T-helper 17 cell (primary cell): ENCODE data around the gene LMF2. TPM values are rescaled to one million over a fixed set of nuclear protein-coding genes. Genes with fewer than 3 reads are reported as not detected.
"Not testable (repeated sequence)": the region's sequence is repeated elsewhere in the genome, so short reads cannot be mapped to it uniquely, and the experiment has no call there.

Source experiments
- ATAC-seq: fragments of 150-1000 bp; cut with Tn5 transposase; 2 replicates; pipeline ENCODE4 v1.10.0; 2021; ENCODE audit warnings: mild to moderate bottlenecking, moderate library complexity
- DNase-seq, 3 donors: peaks; one replicate each; pipeline versions ENCODE4 v3.0.0 to v3.0.0-alpha.2; 2020 to 2021
- H3K9me3 ChIP-seq: one replicate; pipeline ENCODE4 v1.7.0; 2013; ENCODE audit warnings: low read length, mild to moderate bottlenecking; ENCODE audit not compliant: control insufficient read depth, poor library complexity, severe bottlenecking
- H3K27ac Mint-ChIP-seq: one replicate; pipeline ENCODE4 v1.8.0; 2022; ENCODE audit warnings: mild to moderate bottlenecking, moderate library complexity, mixed read lengths
- H3K27me3 Mint-ChIP-seq: one replicate; pipeline ENCODE4 v1.8.0; 2022; ENCODE audit warnings: mixed read lengths
- H3K36me3 Mint-ChIP-seq: one replicate; pipeline ENCODE4 v1.8.0; 2022; ENCODE audit warnings: low read depth, mixed read lengths
- H3K4me1 Mint-ChIP-seq: one replicate; pipeline ENCODE4 v1.8.0; 2022; ENCODE audit warnings: mild to moderate bottlenecking, mixed read lengths
- H3K4me3 Mint-ChIP-seq: one replicate; pipeline ENCODE4 v1.8.0; 2022; ENCODE audit warnings: mild to moderate bottlenecking, moderate library complexity, mixed read lengths
- total RNA-seq, 4 donors: library from RNA in 2 of 4; stranded (reverse) in 2 of 4; gene quantifications; one replicate each; pipeline ENCODE4 v1.2.3 and lab custom pipeline; 2022 to 2026

LMF2 gene
- total RNA-seq, 2 donors from 2014 or later, result 110 to 130 TPM

- no peaks in the 10 kb centered on the region for H3K9me3 ChIP-seq
- peaks cover 26% of the 10 kb centered on the region for H3K4me1 Mint-ChIP-seq
- ATAC-seq, result no peak
- peak overlapping the region; percentile 93 for H3K27ac Mint-ChIP-seq
- DNase-seq, result no peak
- no peaks in the 10 kb centered on the region for H3K36me3 Mint-ChIP-seq
- H3K27me3 Mint-ChIP-seq, result no peaks in the 10 kb centered on the region
- peak overlapping the region; percentile 92 for H3K4me3 Mint-ChIP-seq
Measured at GRCh38 chr22:50523806-50524675, 16.5 kb upstream of the LMF2 start.

GRCh38 chr22:50523458-50523805 lies 15.9 kb upstream of the LMF2 start:
- H3K36me3 Mint-ChIP-seq, result no peaks in the 10 kb centered on the region
- H3K27ac Mint-ChIP-seq, result no peak overlapping the region
- no peaks in the 10 kb centered on the region for H3K9me3 ChIP-seq
- H3K4me3 Mint-ChIP-seq, result peak overlapping the region; percentile 21
- H3K27me3 Mint-ChIP-seq, result no peaks in the 10 kb centered on the region
- ATAC-seq (no peak), DNase-seq (no peak)
- peaks cover 23% of the 10 kb centered on the region for H3K4me1 Mint-ChIP-seq

- ATAC-seq, result no peak
- H3K27ac Mint-ChIP-seq, result no peak overlapping the region
- no peaks in the 10 kb centered on the region for H3K9me3 ChIP-seq
- no peaks in the 10 kb centered on the region for H3K36me3 Mint-ChIP-seq
- no peaks in the 10 kb centered on the region for H3K27me3 Mint-ChIP-seq
- H3K4me3 Mint-ChIP-seq, result no peak overlapping the region
- peaks cover 20% of the 10 kb centered on the region for H3K4me1 Mint-ChIP-seq
- DNase-seq, result no peak
Measured at GRCh38 chr22:50522806-50523438, 15.4 kb upstream of the LMF2 start.

- Mint-ChIP-seq H3K27me3 (no peaks in the 10 kb centered on the region), H3K4me1 (peaks cover 18% of the 10 kb centered on the region), H3K4me3 (peak overlapping the region; percentile 45), H3K36me3 (no peaks in the 10 kb centered on the region), H3K27ac (no peak overlapping the region)
- DNase-seq, result no peak
- no peak for ATAC-seq
- no peaks in the 10 kb centered on the region for H3K9me3 ChIP-seq
Measured at GRCh38 chr22:50522208-50522805, 14.8 kb upstream of the LMF2 start.

- H3K27me3 Mint-ChIP-seq, result no peaks in the 10 kb centered on the region
- no peaks in the 10 kb centered on the region for H3K36me3 Mint-ChIP-seq
- no peaks in the 10 kb centered on the region for H3K9me3 ChIP-seq
- peaks cover 12% of the 10 kb centered on the region for H3K4me1 Mint-ChIP-seq
- no peak overlapping the region for H3K27ac Mint-ChIP-seq
- no peak overlapping the region for H3K4me3 Mint-ChIP-seq
- ATAC-seq (no peak), DNase-seq (no peak)
Measured at GRCh38 chr22:50521710-50522109, 14.2 kb upstream of the LMF2 start.

- Mint-ChIP-seq H3K36me3 (no peaks in the 10 kb centered on the region), H3K4me3 (no peak overlapping the region), H3K27me3 (no peaks in the 10 kb centered on the region), H3K4me1 (peaks cover 12% of the 10 kb centered on the region), H3K27ac (no peak overlapping the region)
- DNase-seq (no peak), ATAC-seq (no peak)
- no peaks in the 10 kb centered on the region for H3K9me3 ChIP-seq
Measured at GRCh38 chr22:50520826-50521453, 13.4 kb upstream of the LMF2 start.

GRCh38 chr22:50520184-50520583 lies 12.7 kb upstream of the LMF2 start:
- peaks cover 13% of the 10 kb centered on the region for H3K4me1 Mint-ChIP-seq
- not testable (repeated sequence) for H3K9me3 ChIP-seq, H3K36me3 Mint-ChIP-seq, H3K27me3 Mint-ChIP-seq, H3K4me3 Mint-ChIP-seq, H3K27ac Mint-ChIP-seq, ATAC-seq, DNase-seq

- ATAC-seq (no peak), DNase-seq (no peak)
- H3K4me3 Mint-ChIP-seq, result no peak overlapping the region
- H3K27me3 Mint-ChIP-seq, result no peaks in the 10 kb centered on the region
- no peak overlapping the region for H3K27ac Mint-ChIP-seq
- peaks cover 2% of the 10 kb centered on the region for H3K36me3 Mint-ChIP-seq
- no peaks in the 10 kb centered on the region for H3K9me3 ChIP-seq
- peaks cover 12% of the 10 kb centered on the region for H3K4me1 Mint-ChIP-seq
Measured at GRCh38 chr22:50519151-50519550, 11.6 kb upstream of the LMF2 start.

GRCh38 chr22:50518606-50519005 lies 11.1 kb upstream of the LMF2 start:
- Mint-ChIP-seq H3K4me3 (no peak overlapping the region), H3K4me1 (peaks cover 13% of the 10 kb centered on the region), H3K27ac (no peak overlapping the region), H3K27me3 (no peaks in the 10 kb centered on the region), H3K36me3 (peaks cover 2% of the 10 kb centered on the region)
- no peaks in the 10 kb centered on the region for H3K9me3 ChIP-seq
- ATAC-seq, result no peak
- no peak for DNase-seq

GRCh38 chr22:50517495-50518260 lies 10.2 kb upstream of the LMF2 start:
- Mint-ChIP-seq H3K27ac (no peak overlapping the region), H3K4me1 (peaks cover 11% of the 10 kb centered on the region), H3K4me3 (no peak overlapping the region), H3K36me3 (peaks cover 2% of the 10 kb centered on the region), H3K27me3 (no peaks in the 10 kb centered on the region)
- ATAC-seq, result no peak
- no peaks in the 10 kb centered on the region for H3K9me3 ChIP-seq
- DNase-seq, result no peak

GRCh38 chr22:50516891-50517290 lies 9.4 kb upstream of the LMF2 start:
- DNase-seq (no peak), ATAC-seq (no peak)
- peaks cover 2% of the 10 kb centered on the region for H3K36me3 Mint-ChIP-seq
- H3K4me3 Mint-ChIP-seq, result no peak overlapping the region
- peaks cover 11% of the 10 kb centered on the region for H3K4me1 Mint-ChIP-seq
- H3K27me3 Mint-ChIP-seq, result no peaks in the 10 kb centered on the region
- H3K27ac Mint-ChIP-seq, result no peak overlapping the region
- no peaks in the 10 kb centered on the region for H3K9me3 ChIP-seq

- H3K27me3 Mint-ChIP-seq, result no peaks in the 10 kb centered on the region
- H3K36me3 Mint-ChIP-seq, result peaks cover 2% of the 10 kb centered on the region
- DNase-seq (no peak), ATAC-seq (no peak)
- no peak overlapping the region for H3K4me3 Mint-ChIP-seq
- H3K9me3 ChIP-seq, result no peaks in the 10 kb centered on the region
- H3K4me1 Mint-ChIP-seq, result peaks cover 11% of the 10 kb centered on the region
- H3K27ac Mint-ChIP-seq, result no peak overlapping the region
Measured at GRCh38 chr22:50516068-50516467, 8.6 kb upstream of the LMF2 start.

- ATAC-seq, result no peak
- no peaks in the 10 kb centered on the region for H3K9me3 ChIP-seq
- Mint-ChIP-seq H3K27ac (no peak overlapping the region), H3K27me3 (no peaks in the 10 kb centered on the region), H3K4me1 (peaks cover 20% of the 10 kb centered on the region), H3K36me3 (peaks cover 2% of the 10 kb centered on the region), H3K4me3 (no peak overlapping the region)
- DNase-seq, result no peak
Measured at GRCh38 chr22:50513175-50513574, 5.7 kb upstream of the LMF2 start.
